HG03066 (cell line): ENCODE measurements around the gene PHLPP2.

Experiments
- ATAC-seq: cut with Tn5 transposase; IDR thresholded peaks from one replicate; pipeline ENCODE4 v1.9.1; 2021; ENCODE audit warnings: low read depth; ENCODE audit not compliant: unreplicated experiment

PHLPP2 gene

GRCh38 chr16:71670537-71670936, 54.0 kb downstream of the PHLPP2 start:
- ATAC-seq, result no peak

- ATAC-seq, result no peak
Measured at GRCh38 chr16:71669926-71670536, 54.5 kb downstream of the PHLPP2 start.

DNA sequence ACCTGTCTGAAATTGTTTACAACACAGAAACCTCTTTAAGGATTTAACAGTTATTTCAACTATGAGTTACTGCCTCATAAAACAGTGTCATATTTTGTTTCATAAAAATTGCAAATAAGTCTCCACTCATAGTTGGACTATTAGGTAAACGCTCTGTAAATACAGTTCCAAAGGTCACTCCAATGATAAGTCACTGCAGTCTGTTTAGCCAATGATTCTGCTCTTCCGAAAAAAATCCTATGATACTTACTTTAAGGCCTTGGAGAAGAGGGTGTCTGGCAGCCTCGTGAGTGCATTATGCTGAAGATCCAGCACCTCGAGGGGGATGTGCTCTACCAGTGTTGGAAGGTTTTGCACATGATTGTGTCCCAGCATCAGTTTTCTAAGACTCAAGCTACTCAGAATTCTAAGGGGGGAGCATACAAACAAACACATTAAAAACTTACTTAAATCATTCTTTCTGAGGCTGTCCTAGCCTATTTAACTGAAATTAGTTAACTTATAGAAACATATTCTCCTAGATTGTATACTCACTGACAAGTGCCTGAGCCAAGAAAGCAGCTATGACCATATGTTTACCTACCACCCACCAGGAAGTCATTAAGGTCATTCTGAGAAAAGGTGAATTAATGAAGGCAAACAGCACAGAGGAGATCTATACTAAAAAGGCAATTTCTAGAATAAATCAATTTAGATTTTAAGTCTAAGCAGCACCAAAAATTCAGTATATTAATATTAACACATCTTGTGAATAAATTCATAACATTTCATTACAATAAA, 57.4 kb downstream of the PHLPP2 start:
- no peak for ATAC-seq

- ATAC-seq, result no peak
Measured at GRCh38 chr16:71666264-71666663, 58.2 kb downstream of the PHLPP2 start.

DNA sequence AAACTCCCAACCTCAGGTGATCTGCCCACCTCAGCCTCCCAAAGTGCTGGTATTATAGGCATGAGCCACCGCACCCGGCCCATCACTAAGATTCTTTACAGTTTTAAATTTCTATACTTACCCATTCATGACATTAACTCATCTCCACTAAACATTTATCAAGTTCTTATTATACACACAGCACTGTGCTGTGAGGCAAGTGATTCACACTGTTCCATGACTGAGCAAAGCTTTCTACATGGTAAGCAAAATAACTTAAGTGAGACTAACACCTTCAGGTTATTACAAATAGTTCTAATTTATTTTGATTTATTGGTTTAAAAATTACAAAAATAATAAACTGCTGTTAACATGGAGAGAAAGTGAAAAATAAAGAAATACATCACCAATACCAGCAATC, 65.0 kb downstream of the PHLPP2 start:
- no peak for ATAC-seq

DNA sequence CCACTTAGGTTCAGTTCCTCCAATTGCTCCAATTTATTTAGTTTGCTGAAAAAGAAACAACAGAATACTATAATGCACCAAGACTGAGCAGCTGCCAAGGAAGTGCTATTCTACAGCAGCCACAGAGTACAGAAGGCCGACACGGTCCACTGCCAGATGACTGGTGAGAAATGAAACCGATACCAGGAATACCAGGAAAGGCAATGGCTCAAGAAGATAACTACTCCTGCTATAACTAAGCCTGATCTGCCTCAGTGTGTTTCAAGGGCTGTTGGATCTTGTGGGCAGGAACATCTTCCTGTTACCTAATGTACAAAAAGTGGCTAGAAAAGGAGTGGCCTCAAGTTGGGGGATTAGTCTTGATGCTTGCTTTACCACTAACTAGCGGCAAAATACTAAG, 65.7 kb downstream of the PHLPP2 start:
- ATAC-seq, result no peak

- no peak for ATAC-seq
Measured at GRCh38 chr16:71649704-71650103, 74.8 kb downstream of the PHLPP2 start.

GRCh38 chr16:71648921-71649320, 75.6 kb downstream of the PHLPP2 start:
- no peak for ATAC-seq

DNA sequence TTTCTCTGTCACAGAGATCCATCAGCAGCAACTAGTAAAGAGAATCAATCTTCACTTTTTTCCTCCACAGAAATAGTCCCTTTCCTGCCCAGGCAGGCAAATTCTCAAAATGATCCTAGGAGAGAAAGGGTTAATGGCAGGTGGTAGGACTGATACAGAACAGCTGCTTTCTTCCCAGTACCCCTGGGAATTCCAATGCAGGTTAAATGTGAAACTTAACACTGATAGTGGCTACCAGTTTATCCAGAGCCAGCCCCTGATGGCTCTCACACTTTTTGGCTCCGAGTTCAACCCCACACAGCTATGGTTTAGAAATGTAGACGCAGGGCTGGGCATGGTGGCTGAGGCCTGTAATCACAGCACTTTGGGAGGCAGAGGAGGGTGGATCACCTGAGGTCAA, 76.3 kb downstream of the PHLPP2 start:
- no peak for ATAC-seq

GRCh38 chr16:71647391-71647790, 77.1 kb downstream of the PHLPP2 start:
- no peak for ATAC-seq

- ATAC-seq, result no peak
Measured at GRCh38 chr16:71645450-71645849, 79.1 kb downstream of the PHLPP2 start.

- ATAC-seq, result no peak
Measured at GRCh38 chr16:71637398-71637797, 87.1 kb downstream of the PHLPP2 start.

DNA sequence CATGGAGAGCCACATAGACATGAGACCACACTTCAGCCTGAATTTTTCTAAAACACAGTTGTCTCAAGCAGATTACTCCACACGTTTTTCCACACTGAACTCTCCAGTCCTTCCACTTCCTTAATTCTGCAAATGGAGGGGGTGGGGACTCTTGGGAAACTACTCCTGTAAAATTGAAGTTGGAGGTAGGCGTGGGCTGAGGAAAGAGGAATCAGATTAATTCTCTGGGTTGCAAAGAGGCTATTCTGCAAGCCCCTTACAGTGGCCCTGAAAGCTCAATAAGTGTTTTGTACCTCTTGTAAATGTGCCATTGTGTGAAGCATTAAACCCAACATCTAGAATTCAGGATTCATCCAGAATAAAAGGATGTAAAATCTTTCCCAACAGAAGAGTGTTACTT, 88.9 kb downstream of the PHLPP2 start:
- no peak for ATAC-seq

GRCh38 chr16:71631776-71632175, 92.7 kb downstream of the PHLPP2 start:
- no peak for ATAC-seq

GRCh38 chr16:71630808-71631207, 93.7 kb downstream of the PHLPP2 start:
- no peak for ATAC-seq

GRCh38 chr16:71629278-71630016, 95.1 kb downstream of the PHLPP2 start:
- ATAC-seq, result no peak

DNA sequence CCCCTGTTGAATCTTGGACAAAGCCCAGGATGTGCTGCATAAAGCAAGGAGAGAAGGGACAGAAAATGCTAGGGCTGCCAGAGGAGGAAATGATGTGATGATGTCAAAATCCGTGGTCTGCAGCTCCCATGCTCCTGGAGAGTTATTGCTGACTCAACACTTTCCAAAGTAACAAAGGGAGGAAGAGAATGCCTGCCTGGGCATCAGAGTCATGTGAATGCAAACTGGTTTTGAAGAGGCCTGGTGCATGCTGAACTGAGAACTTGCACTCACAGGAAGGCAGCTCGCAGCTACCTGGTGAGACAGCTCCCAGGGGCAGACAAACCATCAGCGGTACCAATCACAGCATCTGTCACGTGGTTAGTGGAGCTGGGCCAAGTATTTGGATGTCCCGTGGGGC, 95.7 kb downstream of the PHLPP2 start:
- no peak for ATAC-seq

DNA sequence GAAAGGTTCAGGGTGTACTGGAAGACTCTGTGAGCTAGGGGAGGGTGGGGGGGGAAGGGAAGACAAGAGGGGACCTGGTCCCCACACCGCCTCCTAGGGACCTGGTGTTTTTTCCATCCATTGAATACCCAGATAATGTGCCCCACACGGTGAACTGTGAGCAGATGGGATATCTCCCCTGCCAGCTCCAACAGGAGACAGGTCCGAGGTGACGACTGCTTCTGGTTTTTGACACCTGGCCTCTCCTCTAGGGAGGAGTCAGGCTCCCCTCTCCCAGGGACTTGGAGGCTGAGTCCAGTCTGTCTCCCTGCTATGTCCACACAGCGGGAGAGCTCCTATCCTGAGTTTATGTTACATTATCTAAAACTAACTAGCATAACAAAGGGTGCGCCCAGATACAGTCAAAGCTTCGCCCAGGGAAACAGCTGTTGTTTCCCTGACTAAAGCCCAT, 96.7 kb downstream of the PHLPP2 start:
- no peak for ATAC-seq

- no peak for ATAC-seq
Measured at GRCh38 chr16:71626858-71627213, 97.7 kb downstream of the PHLPP2 start.

DNA sequence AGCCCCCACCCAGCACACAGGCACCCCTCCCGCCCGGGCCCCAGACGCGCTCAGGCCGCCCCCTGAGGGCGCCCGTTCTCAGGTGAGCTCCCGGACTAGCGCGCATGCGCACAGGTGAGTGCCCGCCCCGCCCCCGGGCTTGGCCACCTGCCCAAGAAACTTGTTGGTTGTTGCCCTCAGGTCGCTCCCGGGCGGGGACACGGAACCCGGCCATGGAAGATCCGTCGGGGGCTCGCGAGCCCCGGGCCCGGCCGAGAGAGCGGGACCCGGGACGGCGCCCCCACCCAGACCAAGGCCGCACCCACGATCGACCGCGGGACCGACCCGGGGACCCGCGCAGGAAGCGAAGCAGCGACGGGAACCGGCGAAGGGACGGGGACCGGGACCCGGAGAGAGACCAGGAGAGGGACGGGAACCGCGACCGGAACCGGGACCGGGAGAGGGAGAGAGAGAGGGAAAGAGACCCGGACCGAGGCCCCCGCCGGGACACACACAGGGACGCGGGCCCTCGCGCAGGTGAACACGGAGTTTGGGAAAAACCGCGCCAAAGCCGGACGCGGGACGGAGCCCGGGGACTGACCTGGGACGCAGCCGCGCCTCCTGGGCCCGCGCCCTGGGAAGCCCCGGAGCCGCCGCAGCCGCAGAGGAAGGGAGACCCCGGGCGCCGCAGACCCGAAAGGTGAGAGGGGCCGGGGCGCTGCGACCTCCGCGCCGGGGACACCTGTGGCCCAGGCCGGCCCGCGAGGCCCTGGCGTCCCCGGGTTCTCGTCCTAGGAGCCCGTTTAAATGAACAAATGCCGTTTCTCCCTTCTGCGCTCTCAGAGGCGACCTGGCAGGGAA, 98.3 kb downstream of the PHLPP2 start, which contains the start of gene MARVELD3:
Gene MARVELD3 (plus strand): TSS at position 167 of the 840 bp plus-strand sequence. CDS start 46 bp downstream, at position 213.
- no peak for ATAC-seq
